Islet precursor cell (in vitro differentiated cells): ENCODE measurements around the gene DLK1.

Source experiments
- DNase-seq: peaks from one replicate; pipeline ENCODE4 v3.0.0-alpha.2; 2018

The DLK1 gene

GRCh38 chr14:100715803-100716202 lies 10.9 kb upstream of the DLK1 start:
- no peak for DNase-seq

- DNase-seq = no peak
Measured at GRCh38 chr14:100717386-100717785, 9.3 kb upstream of the DLK1 start.

DNA sequence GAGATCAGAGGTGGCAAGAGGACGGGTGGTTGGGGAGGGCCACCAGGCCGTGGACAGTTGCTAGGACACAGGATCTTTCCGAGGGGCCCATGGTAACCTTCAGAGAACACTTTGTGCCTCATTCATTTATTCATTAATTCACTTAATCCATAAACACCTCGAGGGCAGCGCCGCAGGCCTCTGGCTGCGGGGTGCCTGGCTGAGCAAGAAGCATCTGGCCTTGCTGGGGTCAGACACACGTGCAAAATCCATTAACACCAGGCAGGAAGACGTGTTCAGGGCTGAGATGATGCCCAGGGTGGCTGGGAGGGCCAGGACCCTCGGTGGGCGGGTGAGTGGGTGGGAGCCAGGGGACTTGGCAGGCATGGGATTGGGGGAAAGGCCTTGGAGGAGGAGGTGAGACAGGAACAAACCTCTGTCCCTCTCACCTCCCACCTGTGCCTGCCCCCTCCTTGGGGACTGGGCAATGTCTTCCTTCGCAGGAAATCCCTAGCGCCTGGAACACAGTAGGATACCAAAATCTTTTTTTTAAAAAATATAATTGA lies 6.6 kb upstream of the DLK1 start:
- DNase-seq = no peak

GRCh38 chr14:100721568-100721967 lies 5.1 kb upstream of the DLK1 start:
- DNase-seq = no peak

DNA sequence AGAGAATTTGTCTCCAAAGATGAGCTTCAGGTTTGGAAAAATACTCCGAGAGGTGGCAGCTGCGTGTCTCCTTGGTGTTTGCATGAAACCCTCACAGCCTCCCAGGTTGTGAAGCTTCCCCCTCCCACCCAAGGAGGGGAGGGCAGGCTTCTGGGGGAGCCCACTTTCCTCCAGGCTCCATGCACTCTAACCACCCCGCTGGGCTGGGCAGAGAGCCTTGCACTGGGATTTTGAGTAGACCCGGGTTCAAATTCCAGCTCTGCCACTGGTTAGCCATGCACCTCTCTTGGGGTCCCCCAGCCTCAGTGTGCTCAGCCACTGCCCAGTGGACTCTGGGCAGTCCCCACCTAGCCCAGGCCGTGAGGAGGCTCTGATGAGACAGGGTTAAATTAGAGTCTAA lies 4.3 kb upstream of the DLK1 start:
- DNase-seq = no peak

GRCh38 chr14:100723135-100723829 lies 3.4 kb upstream of the DLK1 start:
- DNase-seq = no peak

DNA sequence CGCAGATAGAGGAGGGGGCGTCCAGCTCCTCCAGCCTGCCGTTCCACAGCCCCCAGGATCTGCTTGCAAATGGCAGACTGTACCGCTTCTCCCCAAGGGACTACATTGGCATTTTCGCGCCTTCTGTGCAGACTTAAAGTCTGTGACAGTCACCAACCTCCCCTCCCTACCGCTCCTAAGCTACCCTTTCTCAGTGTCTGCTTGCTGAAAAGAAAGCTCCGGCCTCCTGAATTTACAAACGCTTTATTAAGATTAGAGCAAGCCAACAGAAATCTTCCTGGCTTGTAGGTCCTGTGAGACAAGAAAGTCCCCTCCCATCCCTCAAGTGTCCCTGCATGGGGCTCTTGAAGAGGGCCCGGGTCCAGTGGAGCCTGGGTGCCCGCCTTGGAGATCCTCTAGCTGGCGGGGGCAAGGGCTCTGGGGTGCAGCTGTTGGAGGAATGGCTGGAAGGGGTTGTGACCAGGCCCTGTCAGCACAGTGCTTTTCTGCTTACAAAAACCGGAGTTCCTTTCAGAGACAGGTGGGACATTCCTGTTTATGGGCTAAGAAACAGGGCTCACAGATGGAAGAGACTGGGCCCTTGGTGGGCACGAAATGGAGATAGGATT lies 2.8 kb upstream of the DLK1 start:
- DNase-seq = no peak

GRCh38 chr14:100724536-100724935 lies 2.2 kb upstream of the DLK1 start:
- no peak for DNase-seq

- no peak for DNase-seq
Measured at GRCh38 chr14:100725587-100726387, 905 bp upstream of the DLK1 start.

GRCh38 chr14:100727086-100727872 lies 587 bp downstream of the DLK1 start:
- DNase-seq = no peak

- DNase-seq = no peak
Measured at GRCh38 chr14:100727873-100728240, 1.2 kb downstream of the DLK1 start.

- DNase-seq = no peak
Measured at GRCh38 chr14:100728962-100729361, 2.3 kb downstream of the DLK1 start.

DNA sequence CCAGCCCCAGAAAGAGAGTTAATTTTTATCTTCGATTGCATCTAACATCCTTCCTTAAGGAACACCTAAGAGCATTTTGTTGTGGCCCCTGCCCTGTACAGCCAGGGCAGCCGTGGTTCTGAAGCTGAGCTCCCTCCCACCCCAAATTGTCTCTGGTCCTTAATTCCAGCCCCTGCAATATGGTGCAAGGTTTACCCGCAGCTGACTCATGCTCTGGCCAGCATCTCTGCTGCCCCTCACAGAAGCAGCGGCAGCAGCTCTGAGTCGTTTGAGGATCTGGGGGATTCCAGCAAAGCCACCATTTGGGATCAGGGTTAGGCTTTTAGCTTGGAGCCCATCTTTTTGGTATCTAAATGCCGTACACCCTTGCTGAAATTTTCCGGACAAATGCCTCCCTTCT lies 3.3 kb downstream of the DLK1 start:
- DNase-seq = no peak

- DNase-seq = no peak
Measured at GRCh38 chr14:100730581-100730980, 3.9 kb downstream of the DLK1 start.

DNA sequence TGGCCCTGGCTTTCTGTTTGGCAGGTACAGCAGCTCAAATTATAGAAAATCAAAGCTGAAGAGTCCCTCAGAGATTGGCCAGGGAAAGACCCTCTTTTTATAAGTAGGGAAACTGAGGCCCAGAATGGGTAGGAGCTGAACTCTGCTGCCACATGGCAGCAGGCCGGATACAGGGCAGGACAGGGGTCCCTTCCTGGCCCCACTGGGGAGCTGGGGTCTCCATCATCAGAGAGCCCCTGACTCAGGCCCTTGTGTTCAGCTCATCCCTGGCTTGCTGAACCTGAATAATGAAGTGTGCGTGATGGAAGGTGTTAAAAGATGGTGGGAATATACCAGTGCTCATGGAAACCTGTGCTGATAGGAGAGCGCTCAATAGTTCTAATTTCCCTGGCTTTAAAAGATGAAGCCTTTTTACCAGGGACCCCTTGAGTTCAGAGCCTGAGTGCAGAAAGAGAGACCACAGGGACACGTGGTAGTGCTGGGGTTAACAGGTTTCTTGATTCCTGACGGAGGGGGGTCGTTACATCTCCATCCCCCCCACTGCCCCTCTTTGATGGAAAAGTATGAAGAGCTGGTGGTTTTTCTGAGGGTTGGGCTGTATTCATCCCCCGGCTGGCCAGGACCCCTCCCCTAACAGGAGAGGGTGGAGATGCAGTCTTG lies 4.4 kb downstream of the DLK1 start:
- no peak for DNase-seq

- no peak for DNase-seq
Measured at GRCh38 chr14:100731846-100732765, 5.4 kb downstream of the DLK1 start.

DNA sequence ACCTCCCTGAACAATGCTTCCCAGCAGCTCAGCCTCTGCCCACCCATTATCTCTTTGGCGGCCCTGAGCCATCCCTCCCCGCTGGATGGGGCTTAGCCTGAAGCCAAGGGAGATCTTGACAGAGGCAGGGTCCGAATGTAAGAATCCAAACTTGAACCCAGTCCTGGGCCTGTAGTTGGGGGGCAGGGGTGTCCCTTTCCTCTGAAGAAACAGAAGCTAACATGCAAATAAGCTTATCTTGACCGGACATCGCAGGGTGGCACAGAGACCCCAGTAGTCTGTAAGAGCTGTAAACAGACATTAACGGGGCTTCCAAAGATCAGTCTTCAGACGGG lies 6.0 kb downstream of the DLK1 start:
- no peak for DNase-seq

DNA sequence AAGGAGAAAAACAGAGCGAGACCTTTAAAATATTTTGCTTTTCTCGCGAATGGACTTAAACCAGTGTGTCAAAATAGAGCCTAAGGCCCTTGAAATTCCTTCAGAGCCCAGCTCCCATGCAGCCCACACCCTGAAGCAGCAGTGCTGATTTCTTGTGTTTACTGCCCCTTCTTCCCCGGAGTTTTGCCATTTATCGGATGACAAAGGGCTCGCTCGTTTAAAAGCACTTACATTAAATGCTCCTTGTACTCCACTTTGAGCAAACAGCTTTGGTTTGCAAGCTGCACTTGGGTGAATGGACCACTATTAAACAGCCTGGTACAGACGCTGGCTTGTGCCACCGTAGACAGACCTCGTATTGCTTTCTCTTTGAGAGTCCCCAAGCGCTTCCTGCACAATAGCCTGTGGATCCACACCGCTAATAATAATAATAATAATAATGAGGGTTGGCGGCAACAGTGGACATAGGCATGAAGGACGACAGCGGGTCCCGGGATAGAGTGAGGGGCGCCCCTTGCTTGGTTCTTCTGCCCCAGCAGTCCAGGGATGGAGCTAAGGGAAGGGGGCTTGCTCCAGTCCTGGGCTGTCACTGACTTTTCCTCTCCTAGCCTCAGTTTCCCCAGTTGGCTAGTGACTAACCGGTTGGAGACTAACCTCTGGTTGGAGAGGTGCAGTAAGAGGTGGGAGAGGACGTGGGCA lies 6.6 kb downstream of the DLK1 start:
- DNase-seq = no peak

DNA sequence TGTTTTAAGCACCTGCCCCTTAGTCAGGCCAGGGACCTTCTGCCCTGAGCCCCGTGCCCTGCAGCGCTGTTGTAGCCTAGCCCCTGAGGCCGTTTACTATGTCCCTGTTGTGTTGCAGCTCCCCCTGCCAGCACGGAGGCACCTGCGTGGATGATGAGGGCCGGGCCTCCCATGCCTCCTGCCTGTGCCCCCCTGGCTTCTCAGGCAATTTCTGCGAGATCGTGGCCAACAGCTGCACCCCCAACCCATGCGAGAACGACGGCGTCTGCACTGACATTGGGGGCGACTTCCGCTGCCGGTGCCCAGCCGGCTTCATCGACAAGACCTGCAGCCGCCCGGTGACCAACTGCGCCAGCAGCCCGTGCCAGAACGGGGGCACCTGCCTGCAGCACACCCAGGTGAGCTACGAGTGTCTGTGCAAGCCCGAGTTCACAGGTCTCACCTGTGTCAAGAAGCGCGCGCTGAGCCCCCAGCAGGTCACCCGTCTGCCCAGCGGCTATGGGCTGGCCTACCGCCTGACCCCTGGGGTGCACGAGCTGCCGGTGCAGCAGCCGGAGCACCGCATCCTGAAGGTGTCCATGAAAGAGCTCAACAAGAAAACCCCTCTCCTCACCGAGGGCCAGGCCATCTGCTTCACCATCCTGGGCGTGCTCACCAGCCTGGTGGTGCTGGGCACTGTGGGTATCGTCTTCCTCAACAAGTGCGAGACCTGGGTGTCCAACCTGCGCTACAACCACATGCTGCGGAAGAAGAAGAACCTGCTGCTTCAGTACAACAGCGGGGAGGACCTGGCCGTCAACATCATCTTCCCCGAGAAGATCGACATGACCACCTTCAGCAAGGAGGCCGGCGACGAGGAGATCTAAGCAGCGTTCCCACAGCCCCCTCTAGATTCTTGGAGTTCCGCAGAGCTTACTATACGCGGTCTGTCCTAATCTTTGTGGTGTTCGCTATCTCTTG lies 7.6 kb downstream of the DLK1 start:
- peak; percentile 45 for DNase-seq

DNA sequence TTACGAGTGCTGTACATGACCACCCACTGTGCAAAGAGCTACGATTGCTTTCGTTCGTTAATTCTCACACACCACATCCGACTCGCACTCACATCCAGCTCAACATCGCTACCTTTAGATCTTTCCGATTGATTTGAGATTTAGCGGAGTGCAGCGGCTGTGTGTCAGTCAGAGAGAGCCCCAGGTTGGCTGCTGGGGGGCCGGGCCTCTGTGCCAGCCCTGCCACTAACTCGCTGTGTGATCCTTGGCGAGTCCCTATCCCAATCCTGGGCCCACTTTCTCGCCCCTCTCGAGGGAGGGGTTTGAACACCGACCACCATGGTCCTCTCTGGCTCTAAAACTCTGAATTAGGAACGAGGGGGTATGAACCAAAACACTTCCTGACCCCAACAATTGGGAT lies 8.6 kb downstream of the DLK1 start:
- DNase-seq = peak; percentile 41
